HepG2 (cell line): ENCODE data around the gene MYH9. TPM values are rescaled to one million over a fixed set of nuclear protein-coding genes. Genes with fewer than 3 reads are reported as not detected.

Experiments
- AFF4 ChIP-seq: sonication (generic); formaldehyde crosslinking; IDR thresholded peaks from 2 replicates; pipeline ENCODE4 v1.4.0; 2020; ENCODE audit warnings: missing genetic modification reagents
- FOXP1 ChIP-seq, 2 experiments: fragments of 450-650 bp in 1 of 2; IDR thresholded peaks; 2 replicates each; pipeline ENCODE4 v1.6.1; 2017 to 2018; ENCODE audit warnings: antibody characterized with exemption in 1 of 2
- HIVEP1 ChIP-seq: sonication (generic); formaldehyde crosslinking; IDR thresholded peaks from 2 replicates; pipeline ENCODE4 v1.4.0; 2020; ENCODE audit warnings: mild to moderate bottlenecking, missing genetic modification reagents
- JDP2 ChIP-seq: sonication (generic); formaldehyde crosslinking; IDR thresholded peaks from 2 replicates; pipeline ENCODE4 v1.8.1; 2022; ENCODE audit warnings: missing genetic modification reagents, borderline replicate concordance
- MAF1 ChIP-seq: sonication (generic); formaldehyde crosslinking; IDR thresholded peaks from 2 replicates; pipeline ENCODE4 v1.5.0; 2020; ENCODE audit warnings: missing genetic modification reagents, borderline replicate concordance
- STAG1 ChIP-seq: sonication (generic); formaldehyde crosslinking; IDR thresholded peaks from 2 replicates; pipeline ENCODE4 v1.4.0; 2020; ENCODE audit warnings: missing genetic modification reagents
- THAP11 ChIP-seq: IDR thresholded peaks from 2 replicates; pipeline ENCODE4 v1.6.1; 2016; ENCODE audit warnings: missing biosample characterization, missing genetic modification reagents
- ZBTB8A ChIP-seq: sonication (generic); formaldehyde crosslinking; IDR thresholded peaks from 2 replicates; pipeline ENCODE4 v1.4.0; 2020; ENCODE audit warnings: mild to moderate bottlenecking, low read depth, missing genetic modification reagents, borderline replicate concordance
- ZFP36 ChIP-seq: fragments of 150-350 bp; IDR thresholded peaks from 2 replicates; pipeline ENCODE4 v1.6.1; 2018; ENCODE audit warnings: borderline replicate concordance, low read length, low read depth; ENCODE audit not compliant: partially characterized antibody
- ZIK1 ChIP-seq: sonication (generic); formaldehyde crosslinking; IDR thresholded peaks from 2 replicates; pipeline ENCODE4 v1.5.0; 2020; ENCODE audit warnings: mild to moderate bottlenecking, low read depth, missing genetic modification reagents, borderline replicate concordance
- ZMYM4 ChIP-seq: sonication (generic); formaldehyde crosslinking; IDR thresholded peaks from 2 replicates; pipeline ENCODE4 v1.8.1; 2023; ENCODE audit warnings: mild to moderate bottlenecking, missing genetic modification reagents
- ZNF274 ChIP-seq: sonication (generic); formaldehyde crosslinking; IDR thresholded peaks from 2 replicates; pipeline ENCODE4 v1.5.1; 2020; ENCODE audit warnings: mild to moderate bottlenecking, missing genetic modification reagents
- ZNF335 ChIP-seq: sonication (generic); formaldehyde crosslinking; IDR thresholded peaks from 2 replicates; pipeline ENCODE4 v1.4.0; 2020; ENCODE audit warnings: missing genetic modification reagents
- ZNF510 ChIP-seq: sonication (generic); formaldehyde crosslinking; IDR thresholded peaks from 2 replicates; pipeline ENCODE4 v1.4.0; 2020; ENCODE audit warnings: low read depth, mild to moderate bottlenecking, missing genetic modification reagents
- ZNF652 ChIP-seq: IDR thresholded peaks from 2 replicates; pipeline ENCODE4 v1.6.1; 2016; ENCODE audit warnings: low read depth, borderline replicate concordance
- polyA plus RNA-seq, 8 experiments: library from polyadenylated mRNA; depleted of rRNA in 3 of 8; stranded (reverse) in 7 of 8; unstranded in 1 of 8; fragments of >200 nt; fragmentation: Illumina TruSeq in 4 of 8; extraction: Trizol in 4 of 8; gene quantifications; 2 replicates each; pipeline versions ENCODE4 v1.2.1 to v1.2.3, GENCODE V29; 2011 to 2016; ENCODE audit warnings: low read depth in 4 of 8, missing spikeins in 1 of 8, mixed read lengths in 1 of 8; ENCODE audit not compliant: insufficient read depth in 1 of 8
- total RNA-seq, 5 experiments: library from RNA; depleted of rRNA; stranded (reverse); fragments of >200 nt; fragmentation: Illumina TruSeq; extraction: Trizol; gene quantifications; 2 replicates each; pipeline ENCODE4 v1.2.3, GENCODE V29; 2016; ENCODE audit warnings: low read depth in 1 of 5
- TF ChIP-seq, protein P1 (sequence below): fragments of 450-650 bp; IDR thresholded peaks from 2 replicates; pipeline ENCODE4 v1.6.1; 2016
- TF ChIP-seq, protein P2 (sequence below): sonication (generic); formaldehyde crosslinking; conservative IDR thresholded peaks from 2 replicates; pipeline ENCODE4 v1.4.0; 2020; ENCODE audit warnings: missing genetic modification reagents
- TF ChIP-seq, protein P3 (sequence below): sonication (generic); formaldehyde crosslinking; conservative IDR thresholded peaks from 2 replicates; pipeline ENCODE4 v1.8.0; 2022; ENCODE audit warnings: missing genetic modification reagents

Gene MYH9
- total and polyA plus RNA-seq, 2 of the 13 experiments (the other 11 are each of a cell fraction or from before 2014, with no cell fraction given): 50.7 to 98.5 TPM

GRCh38 chr22:36352803-36353507 is 34.8 kb downstream of the MYH9 start (continued):
- TF ChIP-seq JDP2 (no peak), STAG1 (CRISPR knock-in tag) (peak; percentile 36), ZNF335 (CRISPR knock-in tag) (no peak), FOXP1 (IDR thresholded peaks at IDR 0.05) (no peak), FOXP1 (CRISPR knock-in tag; IDR thresholded peaks at IDR 0.05) (peak; percentile 28; the same call in 1 of the 2 replicates), ZNF652 (CRISPR knock-in tag) (no peak), ZIK1 (no peak), ZMYM4 (CRISPR knock-in tag) (no peak), MAF1 (CRISPR knock-in tag) (no peak), HIVEP1 (0 out of 2 replicates have a peak, but pooled peaks have one; percentile 37), AFF4 (0 out of 2 replicates have a peak, but pooled peaks have one; percentile 6), ZBTB8A (no peak), ZFP36 (no peak), THAP11 (CRISPR knock-in tag) (peak; percentile 48), ZNF510 (CRISPR knock-in tag) (no peak), ZNF274 (CRISPR knock-in tag) (no peak)
- TF ChIP-seq, protein P1, sequence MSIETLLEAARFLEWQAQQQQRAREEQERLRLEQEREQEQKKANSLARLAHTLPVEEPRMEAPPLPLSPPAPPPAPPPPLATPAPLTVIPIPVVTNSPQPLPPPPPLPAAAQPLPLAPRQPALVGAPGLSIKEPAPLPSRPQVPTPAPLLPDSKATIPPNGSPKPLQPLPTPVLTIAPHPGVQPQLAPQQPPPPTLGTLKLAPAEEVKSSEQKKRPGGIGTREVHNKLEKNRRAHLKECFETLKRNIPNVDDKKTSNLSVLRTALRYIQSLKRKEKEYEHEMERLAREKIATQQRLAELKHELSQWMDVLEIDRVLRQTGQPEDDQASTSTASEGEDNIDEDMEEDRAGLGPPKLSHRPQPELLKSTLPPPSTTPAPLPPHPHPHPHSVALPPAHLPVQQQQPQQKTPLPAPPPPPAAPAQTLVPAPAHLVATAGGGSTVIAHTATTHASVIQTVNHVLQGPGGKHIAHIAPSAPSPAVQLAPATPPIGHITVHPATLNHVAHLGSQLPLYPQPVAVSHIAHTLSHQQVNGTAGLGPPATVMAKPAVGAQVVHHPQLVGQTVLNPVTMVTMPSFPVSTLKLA: no peak
- TF ChIP-seq, protein P2, sequence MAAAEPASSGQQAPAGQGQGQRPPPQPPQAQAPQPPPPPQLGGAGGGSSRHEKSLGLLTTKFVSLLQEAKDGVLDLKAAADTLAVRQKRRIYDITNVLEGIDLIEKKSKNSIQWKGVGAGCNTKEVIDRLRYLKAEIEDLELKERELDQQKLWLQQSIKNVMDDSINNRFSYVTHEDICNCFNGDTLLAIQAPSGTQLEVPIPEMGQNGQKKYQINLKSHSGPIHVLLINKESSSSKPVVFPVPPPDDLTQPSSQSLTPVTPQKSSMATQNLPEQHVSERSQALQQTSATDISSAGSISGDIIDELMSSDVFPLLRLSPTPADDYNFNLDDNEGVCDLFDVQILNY (CRISPR knock-in tag): no peak; the same call in 1 of the 2 replicates
- TF ChIP-seq, protein P3, sequence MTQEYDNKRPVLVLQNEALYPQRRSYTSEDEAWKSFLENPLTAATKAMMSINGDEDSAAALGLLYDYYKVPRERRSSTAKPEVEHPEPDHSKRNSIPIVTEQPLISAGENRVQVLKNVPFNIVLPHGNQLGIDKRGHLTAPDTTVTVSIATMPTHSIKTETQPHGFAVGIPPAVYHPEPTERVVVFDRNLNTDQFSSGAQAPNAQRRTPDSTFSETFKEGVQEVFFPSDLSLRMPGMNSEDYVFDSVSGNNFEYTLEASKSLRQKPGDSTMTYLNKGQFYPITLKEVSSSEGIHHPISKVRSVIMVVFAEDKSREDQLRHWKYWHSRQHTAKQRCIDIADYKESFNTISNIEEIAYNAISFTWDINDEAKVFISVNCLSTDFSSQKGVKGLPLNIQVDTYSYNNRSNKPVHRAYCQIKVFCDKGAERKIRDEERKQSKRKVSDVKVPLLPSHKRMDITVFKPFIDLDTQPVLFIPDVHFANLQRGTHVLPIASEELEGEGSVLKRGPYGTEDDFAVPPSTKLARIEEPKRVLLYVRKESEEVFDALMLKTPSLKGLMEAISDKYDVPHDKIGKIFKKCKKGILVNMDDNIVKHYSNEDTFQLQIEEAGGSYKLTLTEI (CRISPR knock-in tag): no peak
